GM23248 (cell line): Measurements from ENCODE around the gene RAE1. TPM values are rescaled to one million over a fixed set of nuclear protein-coding genes. Genes with fewer than 3 reads are reported as not detected.

Source experiments
- DNase-seq: peaks from one replicate; pipeline ENCODE4 v3.0.0-alpha.2; 2015
- H2AFZ ChIP-seq: fragments of 200-600 bp; sonication (generic); 2 replicates; pipeline ENCODE4 v1.6.1; 2016; ENCODE audit warnings: antibody characterized with exemption
- H3F3A ChIP-seq: fragments of 200-600 bp; sonication (generic); 2 replicates; pipeline ENCODE4 v1.6.1; 2016; ENCODE audit warnings: mild to moderate bottlenecking, antibody characterized with exemption, mixed run types; ENCODE audit not compliant: insufficient read depth
- H3K27ac ChIP-seq: fragments of 200-600 bp; sonication (generic); 2 replicates; pipeline ENCODE4 v1.5.1; 2016; ENCODE audit warnings: mild to moderate bottlenecking
- H3K27me3 ChIP-seq: fragments of 200-600 bp; sonication (generic); replicated peaks from 2 replicates; pipeline ENCODE4 v1.6.1; 2016; ENCODE audit warnings: mild to moderate bottlenecking; ENCODE audit not compliant: insufficient read depth
- H3K36me3 ChIP-seq: fragments of 200-600 bp; sonication (generic); 2 replicates; pipeline ENCODE4 v1.6.1; 2016; ENCODE audit warnings: low read depth, mild to moderate bottlenecking
- H3K4me1 ChIP-seq: fragments of 200-600 bp; sonication (generic); 2 replicates; pipeline ENCODE4 v1.6.1; 2016; ENCODE audit warnings: mild to moderate bottlenecking; ENCODE audit not compliant: insufficient read depth
- H3K4me2 ChIP-seq: fragments of 200-600 bp; sonication (generic); one replicate; pipeline ENCODE4 v1.6.1; 2016; ENCODE audit warnings: mild to moderate bottlenecking; ENCODE audit not compliant: unreplicated experiment
- H3K4me3 ChIP-seq: fragments of 200-600 bp; sonication (generic); 2 replicates; pipeline ENCODE4 v1.5.1; 2016; ENCODE audit warnings: mild to moderate bottlenecking
- H3K79me2 ChIP-seq: fragments of 200-600 bp; sonication (generic); 2 replicates; pipeline ENCODE4 v1.6.1; 2016; ENCODE audit warnings: mild to moderate bottlenecking; ENCODE audit not compliant: insufficient read depth
- H3K9ac ChIP-seq: fragments of 200-600 bp; sonication (generic); 2 replicates; pipeline ENCODE4 v1.6.1; 2016; ENCODE audit warnings: mild to moderate bottlenecking
- H3K9me2 ChIP-seq: fragments of 200-600 bp; sonication (generic); 2 replicates; pipeline ENCODE4 v1.6.1; 2016; ENCODE audit warnings: mixed run types, mild to moderate bottlenecking, moderate library complexity; ENCODE audit not compliant: insufficient read depth
- H3K9me3 ChIP-seq: fragments of 200-600 bp; sonication (generic); one replicate; pipeline ENCODE4 v1.6.1; 2017; ENCODE audit warnings: low read depth
- H4K20me1 ChIP-seq: fragments of 200-600 bp; sonication (generic); 2 replicates; pipeline ENCODE4 v1.6.0; 2016; ENCODE audit not compliant: insufficient read depth
- EZH2 ChIP-seq: fragments of 200-600 bp; sonication (generic); IDR thresholded peaks from 2 replicates; pipeline ENCODE4 v1.6.1; 2018; ENCODE audit warnings: antibody characterized with exemption, mild to moderate bottlenecking; ENCODE audit not compliant: insufficient read depth, poor library complexity, severe bottlenecking
- EZH2phosphoT487 ChIP-seq: fragments of 200-600 bp; sonication (generic); IDR thresholded peaks from 2 replicates; pipeline ENCODE4 v1.6.1; 2018; ENCODE audit warnings: antibody characterized with exemption, moderate library complexity, mild to moderate bottlenecking, low read depth; ENCODE audit not compliant: insufficient read depth
- WGBS, 2 experiments: methylation state at CpG; one replicate each; pipeline ENCODE4 v1.1.6; 2015 to 2017; ENCODE audit warnings: low lambda C conversion rate in 2 of 2, low coverage in 1 of 2; ENCODE audit errors: missing lambda C conversion rate in 2 of 2; 5-methylcytosine and 5-hydroxymethylcytosine counted together
- in situ Hi-C: fragments of 300-500 bp; cut with MboI; formaldehyde crosslinking; loops from 2 replicates; pipeline ENCODE4 v1.15.0; 2020
- polyA plus RNA-seq: library from polyadenylated mRNA; unstranded; fragments of >200 nt; fragmentation: Nextera tagmentation; extraction: Ambion mirVana; gene quantifications from 2 replicates; pipeline ENCODE4 v1.2.1, GENCODE V29; 2016
- total RNA-seq: library from RNA; depleted of rRNA; stranded (reverse); fragments of >200 nt; shearing (Covaris generic); gene quantifications from 2 replicates; pipeline ENCODE4 v1.2.3, GENCODE V29; 2014

RAE1 gene
- total and polyA plus RNA-seq, 2 experiments from 2014 or later = 34.7 to 54.8 TPM

DNA sequence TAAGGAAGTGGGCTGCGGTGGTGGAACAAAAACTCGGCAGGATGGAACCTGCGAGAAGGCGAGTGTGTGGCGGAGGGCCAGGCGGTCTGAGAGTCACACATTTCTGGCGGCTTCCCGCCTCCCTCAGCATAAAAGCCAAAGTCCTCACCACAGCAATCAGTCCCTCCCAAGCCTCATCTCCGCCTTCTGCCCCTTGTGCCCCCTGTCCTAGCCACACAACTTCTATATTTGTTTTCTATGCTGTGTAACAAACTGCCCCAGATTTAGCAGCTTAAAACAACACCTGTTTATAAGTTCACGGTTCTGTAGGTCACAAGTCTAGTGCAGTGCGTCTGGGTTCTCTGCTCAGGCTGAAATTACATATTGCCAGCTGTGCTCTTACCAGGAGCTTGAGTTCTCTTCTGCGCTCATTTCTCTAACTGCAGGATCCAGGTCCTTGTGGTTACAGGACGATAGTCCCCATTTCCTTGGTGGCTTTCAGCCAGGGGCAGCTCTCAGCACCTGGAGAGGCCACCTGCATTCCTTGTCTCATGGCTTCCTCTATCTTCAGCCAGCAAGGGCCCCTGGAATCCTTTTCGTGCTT is 33.2 kb upstream of the RAE1 start:
- Histone ChIP-seq H3K9me2 (no peaks in the 10 kb centered on the region), H3K27me3 (peaks cover 46% of the 10 kb centered on the region), H3K4me1 (peaks cover 3% of the 10 kb centered on the region), H2AFZ (no peak overlapping the region), H3K27ac (no peak overlapping the region), H3K4me3 (no peak overlapping the region), H3K9me3 (no peaks in the 10 kb centered on the region), H3F3A (no peaks in the 10 kb centered on the region), H3K36me3 (no peaks in the 10 kb centered on the region), H3K79me2 (no peaks in the 10 kb centered on the region), H3K9ac (no peak overlapping the region), H3K4me2 (no peak overlapping the region), H4K20me1 (no peaks in the 10 kb centered on the region)
- TF ChIP-seq EZH2phosphoT487 = no peak
- no peak for TF ChIP-seq EZH2
- 77 to 81% methylated on average over 14 of the region's 14 CpGs for WGBS, 2 experiments
- no peak for DNase-seq
- in situ Hi-C loops = no loop called here

DNA sequence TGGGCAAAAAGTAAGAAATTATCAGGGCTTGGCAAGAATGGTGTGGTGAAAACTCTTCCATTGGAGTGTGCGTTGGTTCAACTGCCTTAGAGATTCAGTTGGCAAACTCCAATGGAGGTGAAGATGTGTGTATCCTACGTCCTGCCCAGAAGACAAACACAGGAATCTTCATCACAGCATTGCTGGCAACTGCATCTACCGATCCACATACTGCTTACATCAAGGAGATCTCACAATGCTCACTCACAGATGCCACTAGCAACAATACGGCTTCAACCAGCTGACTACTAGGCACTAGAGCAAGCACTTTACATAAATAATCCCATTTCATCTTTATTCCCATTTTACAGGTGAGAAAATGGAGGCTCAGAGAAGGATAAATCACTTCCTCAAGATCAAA is 31.5 kb upstream of the RAE1 start:
- Histone ChIP-seq H3K4me3 (no peak overlapping the region), H3K27ac (no peak overlapping the region), H3K9me2 (no peaks in the 10 kb centered on the region), H3F3A (no peaks in the 10 kb centered on the region), H3K4me2 (no peak overlapping the region), H3K27me3 (peaks cover 34% of the 10 kb centered on the region), H3K9me3 (no peaks in the 10 kb centered on the region), H4K20me1 (no peaks in the 10 kb centered on the region), H3K9ac (no peak overlapping the region), H2AFZ (no peak overlapping the region), H3K79me2 (no peaks in the 10 kb centered on the region), H3K36me3 (no peaks in the 10 kb centered on the region), H3K4me1 (peaks cover 7% of the 10 kb centered on the region)
- TF ChIP-seq EZH2phosphoT487 = no peak
- no peak for TF ChIP-seq EZH2
- DNase-seq = no peak
- in situ Hi-C loops = no loop called here
- WGBS, 2 experiments = 78 to 82% methylated on average over 4 of the region's 4 CpGs

- Histone ChIP-seq H3K9ac (no peak overlapping the region), H3K79me2 (no peaks in the 10 kb centered on the region), H3K27me3 (peaks cover 31% of the 10 kb centered on the region), H3K36me3 (no peaks in the 10 kb centered on the region), H3K27ac (no peak overlapping the region), H3K9me3 (no peaks in the 10 kb centered on the region), H3K4me2 (no peak overlapping the region), H4K20me1 (no peaks in the 10 kb centered on the region), H2AFZ (no peak overlapping the region), H3K4me1 (peaks cover 7% of the 10 kb centered on the region), H3F3A (no peaks in the 10 kb centered on the region), H3K4me3 (no peak overlapping the region), H3K9me2 (no peaks in the 10 kb centered on the region)
- no peak for DNase-seq
- no peak for TF ChIP-seq EZH2
- no peak for TF ChIP-seq EZH2phosphoT487
- WGBS, 2 experiments = 76 to 79% methylated on average over 3 of the region's 3 CpGs
- in situ Hi-C loops = no loop called here
These were observed 30.7 kb upstream of the RAE1 start for GRCh38 chr20:57320358-57320757.

GRCh38 chr20:57321142-57321541 is 29.9 kb upstream of the RAE1 start:
- H2AFZ ChIP-seq = no peak overlapping the region
- no peaks in the 10 kb centered on the region for H4K20me1 ChIP-seq
- no peak overlapping the region for H3K4me3 ChIP-seq
- no peaks in the 10 kb centered on the region for H3K36me3 ChIP-seq
- peaks cover 7% of the 10 kb centered on the region for H3K4me1 ChIP-seq
- no peak overlapping the region for H3K9ac ChIP-seq
- 71 to 77% methylated on average over 2 of the region's 2 CpGs for WGBS, 2 experiments
- no peak for TF ChIP-seq EZH2phosphoT487
- no peak for TF ChIP-seq EZH2
- H3K9me2 ChIP-seq = no peaks in the 10 kb centered on the region
- no peaks in the 10 kb centered on the region for H3K9me3 ChIP-seq
- in situ Hi-C loops = no loop called here
- peaks cover 31% of the 10 kb centered on the region for H3K27me3 ChIP-seq
- no peaks in the 10 kb centered on the region for H3K79me2 ChIP-seq
- H3K27ac ChIP-seq = no peak overlapping the region
- no peaks in the 10 kb centered on the region for H3F3A ChIP-seq
- H3K4me2 ChIP-seq = no peak overlapping the region
- DNase-seq = no peak

DNA sequence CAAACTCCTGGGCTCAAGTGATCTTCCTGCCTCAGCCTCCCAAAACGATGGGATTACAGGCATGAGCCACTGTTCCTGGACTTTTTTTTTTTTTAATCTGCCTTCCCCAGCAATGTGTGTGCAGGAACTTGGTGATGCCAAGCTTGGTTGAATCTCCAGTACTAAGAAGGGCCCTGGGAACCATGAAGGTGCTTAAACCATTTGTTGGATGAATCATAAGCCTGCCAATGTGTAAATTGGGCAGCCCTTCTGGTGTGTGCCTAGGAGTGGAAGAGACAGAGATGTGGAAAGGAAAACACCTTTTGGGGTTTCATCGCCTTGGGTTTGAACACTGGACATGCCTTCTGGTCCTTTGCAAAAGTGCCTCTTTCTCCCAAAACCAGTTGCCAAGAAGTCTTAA is 28.6 kb upstream of the RAE1 start:
- Histone ChIP-seq H3K79me2 (no peaks in the 10 kb centered on the region), H3K4me3 (no peak overlapping the region), H3K9me2 (no peaks in the 10 kb centered on the region), H3F3A (no peaks in the 10 kb centered on the region), H3K4me2 (no peak overlapping the region), H3K27me3 (peaks cover 31% of the 10 kb centered on the region), H3K27ac (no peak overlapping the region), H3K36me3 (no peaks in the 10 kb centered on the region), H4K20me1 (no peaks in the 10 kb centered on the region), H3K9ac (no peak overlapping the region), H3K4me1 (peaks cover 7% of the 10 kb centered on the region), H2AFZ (no peak overlapping the region), H3K9me3 (no peaks in the 10 kb centered on the region)
- 0 to 6% methylated on average over 2 of the region's 2 CpGs for WGBS, 2 experiments
- no peak for TF ChIP-seq EZH2
- DNase-seq = peak; percentile 14
- in situ Hi-C loops = no loop called here
